GM13977 (cell line): Measurements from ENCODE around the gene CXorf49.

Experiments
- DNase-seq: peaks from one replicate; pipeline ENCODE4 v3.0.0; 2012; ENCODE audit warnings: low spot score
- CTCF ChIP-seq: IDR thresholded peaks from 2 replicates; pipeline ENCODE4 v1.5.1; 2012; ENCODE audit warnings: mild to moderate bottlenecking, control low read depth; ENCODE audit not compliant: insufficient read depth; ENCODE audit errors: extremely low read depth, missing control alignments
- in situ Hi-C: fragments of 300-500 bp; cut with MboI; formaldehyde crosslinking; loops from one replicate; pipeline ENCODE4 v1.12.0; 2022; ENCODE audit warnings: low sequenced_read_pairs, low pct_unique_long_range_greater_than_20kb, mixed read lengths, inconsistent platforms; ENCODE audit not compliant: unreplicated experiment

Gene CXorf49

GRCh38 chrX:71668248-71668595 lies 49.9 kb downstream of the CXorf49 start:
- in situ Hi-C loops: no loop called here
- no peak for DNase-seq
- no peak for TF ChIP-seq CTCF

- no peak for DNase-seq
- TF ChIP-seq CTCF: no peak
- in situ Hi-C loops: no loop called here
Measured at GRCh38 chrX:71667328-71668247, 50.5 kb downstream of the CXorf49 start, which contains the start of gene LOC101059915. Gene LOC101059915, plus strand, starts transcription at chrX:71667546.

GRCh38 chrX:71666240-71667223 lies 51.6 kb downstream of the CXorf49 start:
- DNase-seq: no peak
- in situ Hi-C loops: no loop called here
- no peak for TF ChIP-seq CTCF

GRCh38 chrX:71665747-71666146 lies 52.3 kb downstream of the CXorf49 start:
- DNase-seq: no peak
- in situ Hi-C loops: no loop called here
- no peak for TF ChIP-seq CTCF

- no peak for TF ChIP-seq CTCF
- no peak for DNase-seq
- in situ Hi-C loops: no loop called here
Measured at GRCh38 chrX:71664889-71665491, 53.1 kb downstream of the CXorf49 start.
